ENCODE results near the gene HOXB5.

DNA sequence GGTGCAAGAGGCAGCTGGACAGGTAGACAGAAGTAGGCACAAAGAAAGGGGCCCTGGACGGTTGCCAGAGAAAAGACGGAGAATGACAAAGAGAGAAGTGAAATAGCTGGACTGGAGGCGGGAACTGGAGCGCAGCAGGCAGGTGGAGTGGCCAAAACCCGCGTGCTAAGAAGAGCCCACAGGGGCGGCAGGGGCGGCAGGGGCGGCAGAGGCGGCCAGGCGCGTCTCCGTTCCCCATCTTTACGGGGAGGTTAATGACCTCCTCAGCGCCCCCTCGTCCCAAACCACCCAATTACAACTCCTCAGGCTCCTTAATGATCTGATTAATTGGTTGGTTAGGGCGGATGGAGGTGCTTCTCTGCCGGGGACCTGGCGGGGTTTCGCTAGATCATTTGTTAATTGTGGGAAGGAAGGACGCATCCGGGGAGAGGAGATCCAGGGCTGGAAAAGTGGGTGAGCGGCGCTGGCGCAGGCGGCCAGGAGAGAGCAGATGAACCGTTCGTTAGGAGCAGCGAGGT, 48.0 kb upstream of the HOXB5 start:
- TF ChIP-seq, protein P1, sequence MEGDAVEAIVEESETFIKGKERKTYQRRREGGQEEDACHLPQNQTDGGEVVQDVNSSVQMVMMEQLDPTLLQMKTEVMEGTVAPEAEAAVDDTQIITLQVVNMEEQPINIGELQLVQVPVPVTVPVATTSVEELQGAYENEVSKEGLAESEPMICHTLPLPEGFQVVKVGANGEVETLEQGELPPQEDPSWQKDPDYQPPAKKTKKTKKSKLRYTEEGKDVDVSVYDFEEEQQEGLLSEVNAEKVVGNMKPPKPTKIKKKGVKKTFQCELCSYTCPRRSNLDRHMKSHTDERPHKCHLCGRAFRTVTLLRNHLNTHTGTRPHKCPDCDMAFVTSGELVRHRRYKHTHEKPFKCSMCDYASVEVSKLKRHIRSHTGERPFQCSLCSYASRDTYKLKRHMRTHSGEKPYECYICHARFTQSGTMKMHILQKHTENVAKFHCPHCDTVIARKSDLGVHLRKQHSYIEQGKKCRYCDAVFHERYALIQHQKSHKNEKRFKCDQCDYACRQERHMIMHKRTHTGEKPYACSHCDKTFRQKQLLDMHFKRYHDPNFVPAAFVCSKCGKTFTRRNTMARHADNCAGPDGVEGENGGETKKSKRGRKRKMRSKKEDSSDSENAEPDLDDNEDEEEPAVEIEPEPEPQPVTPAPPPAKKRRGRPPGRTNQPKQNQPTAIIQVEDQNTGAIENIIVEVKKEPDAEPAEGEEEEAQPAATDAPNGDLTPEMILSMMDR (IDR thresholded peaks at IDR 0.05) = no peak
- TF ChIP-seq POLR2AphosphoS5 (IDR thresholded peaks at IDR 0.05) (no peak), POLR2A (IDR thresholded peaks at IDR 0.05) (no peak), EP300 (IDR thresholded peaks at IDR 0.05) (no peak)

Data from stomach (tissue), 4 donors.